A673 (cell line): ENCODE data around the gene CENPF. TPM values are rescaled to one million over a fixed set of nuclear protein-coding genes. Genes with fewer than 3 reads are reported as not detected.

ENCODE experiments used
- BruUV-seq: library from RNA; stranded (reverse); fragments of 400-500 nt; replicated peaks from 2 replicates; lab custom pipeline; 2021; lab: Mats Ljungman, UMichigan
- CTCF ChIA-PET: fragments of 300-600 bp; sonication (Branson Sonifier 250); formaldehyde crosslinking; loops from one replicate; lab custom pipeline; 2022; ENCODE audit warnings: antibody characterized with exemption; lab: Charles Lee
- POLR2A ChIA-PET: fragments of 300-600 bp; sonication (Branson Sonifier 250); formaldehyde crosslinking; loops from one replicate; lab custom pipeline; 2022; ENCODE audit warnings: antibody characterized with exemption; ENCODE audit not compliant: low non-redundant PET; lab: Charles Lee
- DNase-seq: peaks from one replicate; pipeline ENCODE4 v3.0.0-alpha.2; 2015; ENCODE audit warnings: low spot score
- H3K27ac ChIP-seq: fragments of 200-600 bp; sonication (generic); 2 replicates; pipeline ENCODE4 v1.5.1; 2016; ENCODE audit warnings: mixed run types, low read depth, mild to moderate bottlenecking, mixed read lengths, antibody characterized with exemption, low read length; ENCODE audit not compliant: poor library complexity, severe bottlenecking
- H3K27me3 ChIP-seq: fragments of 200-600 bp; sonication (generic); replicated peaks from 2 replicates; pipeline ENCODE4 v1.6.1; 2017; ENCODE audit warnings: mixed run types, low read depth, mild to moderate bottlenecking, mixed read lengths, antibody characterized with exemption, low read length; ENCODE audit not compliant: insufficient read depth, poor library complexity
- H3K36me3 ChIP-seq: fragments of 200-600 bp; sonication (generic); 2 replicates; pipeline ENCODE4 v1.6.1; 2016; ENCODE audit warnings: mixed run types, mild to moderate bottlenecking, mixed read lengths, antibody characterized with exemption, low read length; ENCODE audit not compliant: insufficient read depth, poor library complexity, severe bottlenecking
- H3K4me1 ChIP-seq: fragments of 200-600 bp; sonication (generic); 2 replicates; pipeline ENCODE4 v1.6.1; 2017; ENCODE audit warnings: mixed run types, mild to moderate bottlenecking, mixed read lengths, antibody characterized with exemption, low read length; ENCODE audit not compliant: insufficient read depth, poor library complexity, severe bottlenecking
- H3K4me3 ChIP-seq: fragments of 200-600 bp; sonication (generic); 2 replicates; pipeline ENCODE4 v1.5.1; 2016; ENCODE audit warnings: low read depth, mixed run types, mild to moderate bottlenecking, mixed read lengths, low read length; ENCODE audit not compliant: poor library complexity, severe bottlenecking
- H3K9me3 ChIP-seq: fragments of 200-600 bp; sonication (generic); 2 replicates; pipeline ENCODE4 v1.6.1; 2016; ENCODE audit warnings: mixed run types, low read depth, mild to moderate bottlenecking, mixed read lengths, antibody characterized with exemption, low read length; ENCODE audit not compliant: poor library complexity, severe bottlenecking
- EZH2 ChIP-seq: fragments of 200-600 bp; sonication (generic); IDR thresholded peaks from 2 replicates; pipeline ENCODE4 v1.6.1; 2017; ENCODE audit warnings: borderline replicate concordance, low read depth, mild to moderate bottlenecking, mixed read lengths, antibody characterized with exemption, low read length; ENCODE audit not compliant: poor library complexity, severe bottlenecking
- intact Hi-C: fragments of 100-400 bp; cut with micrococcal nuclease; formaldehyde crosslinking; loops from one replicate; pipeline ENCODE4 v1.10.0; 2022; ENCODE audit not compliant: unreplicated experiment
- total RNA-seq: library from RNA; stranded (reverse); gene quantifications from 2 replicates; pipeline ENCODE4 v1.2.3, GENCODE V29; 2021
- TF ChIP-seq, protein P1 (sequence below): fragments of 300-800, 200-600 bp; sonication (generic); conservative IDR thresholded peaks from 2 replicates; pipeline ENCODE4 v1.5.1; 2017; ENCODE audit warnings: low read depth, mild to moderate bottlenecking, antibody characterized with exemption, low read length, moderate library complexity, mixed read lengths

CENPF gene
- total RNA-seq, 1 experiment from 2014 or later: 273 TPM

DNA sequence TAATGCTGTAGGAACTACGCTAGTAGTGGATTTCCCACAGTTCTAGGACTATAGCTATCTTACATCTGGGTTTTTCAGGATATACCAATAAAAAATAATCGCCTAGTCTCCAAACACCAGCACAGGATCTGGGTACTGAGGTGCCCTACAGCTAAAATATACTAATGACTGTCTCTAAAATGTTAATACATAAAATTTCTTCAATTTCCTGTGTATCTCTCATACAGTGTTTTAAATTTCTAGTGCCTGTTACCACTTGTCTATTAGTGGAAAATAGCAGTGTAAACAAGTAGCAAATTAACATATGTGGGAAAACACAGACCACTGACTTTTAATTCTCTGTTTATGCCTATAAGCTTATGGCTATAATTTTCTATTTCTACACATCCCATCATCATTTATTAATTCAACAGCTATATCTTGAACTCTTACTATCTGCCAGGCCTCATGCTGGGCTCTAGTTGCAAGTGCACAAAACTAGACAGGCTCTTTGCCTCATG is 35.5 kb upstream of the CENPF start:
- H3K27me3 ChIP-seq: no peaks in the 10 kb centered on the region
- no peak overlapping the region for H3K4me3 ChIP-seq
- ChIA-PET POLR2A (no interaction called here), CTCF (no interaction called here)
- intact Hi-C loops: no loop called here
- BruUV-seq: no TSS peak
- H3K36me3 ChIP-seq: no peaks in the 10 kb centered on the region
- no peak overlapping the region for H3K27ac ChIP-seq
- H3K4me1 ChIP-seq: peaks cover 16% of the 10 kb centered on the region
- no peaks in the 10 kb centered on the region for H3K9me3 ChIP-seq
- TF ChIP-seq EZH2: no peak
- TF ChIP-seq, protein P1, sequence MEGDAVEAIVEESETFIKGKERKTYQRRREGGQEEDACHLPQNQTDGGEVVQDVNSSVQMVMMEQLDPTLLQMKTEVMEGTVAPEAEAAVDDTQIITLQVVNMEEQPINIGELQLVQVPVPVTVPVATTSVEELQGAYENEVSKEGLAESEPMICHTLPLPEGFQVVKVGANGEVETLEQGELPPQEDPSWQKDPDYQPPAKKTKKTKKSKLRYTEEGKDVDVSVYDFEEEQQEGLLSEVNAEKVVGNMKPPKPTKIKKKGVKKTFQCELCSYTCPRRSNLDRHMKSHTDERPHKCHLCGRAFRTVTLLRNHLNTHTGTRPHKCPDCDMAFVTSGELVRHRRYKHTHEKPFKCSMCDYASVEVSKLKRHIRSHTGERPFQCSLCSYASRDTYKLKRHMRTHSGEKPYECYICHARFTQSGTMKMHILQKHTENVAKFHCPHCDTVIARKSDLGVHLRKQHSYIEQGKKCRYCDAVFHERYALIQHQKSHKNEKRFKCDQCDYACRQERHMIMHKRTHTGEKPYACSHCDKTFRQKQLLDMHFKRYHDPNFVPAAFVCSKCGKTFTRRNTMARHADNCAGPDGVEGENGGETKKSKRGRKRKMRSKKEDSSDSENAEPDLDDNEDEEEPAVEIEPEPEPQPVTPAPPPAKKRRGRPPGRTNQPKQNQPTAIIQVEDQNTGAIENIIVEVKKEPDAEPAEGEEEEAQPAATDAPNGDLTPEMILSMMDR: no peak
- no peak for DNase-seq

DNA sequence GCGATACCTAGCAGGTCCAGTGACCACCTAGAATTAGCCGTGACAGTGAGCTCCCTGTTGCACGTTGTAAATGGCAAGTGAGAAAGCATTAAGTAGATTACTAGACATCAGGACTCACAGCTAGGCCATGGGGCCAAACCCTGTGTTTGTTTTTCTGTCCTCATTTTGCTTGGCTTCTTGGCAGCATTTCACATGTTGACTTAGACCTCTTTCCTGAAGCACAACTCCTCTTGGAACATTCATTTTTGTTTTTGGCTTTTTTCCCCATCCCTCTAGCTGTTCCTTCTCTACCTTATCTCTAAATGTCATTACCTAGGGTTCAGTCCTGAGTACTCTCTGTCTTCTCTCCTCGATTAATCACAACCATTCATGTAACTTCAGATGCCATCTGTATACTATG is 34.7 kb upstream of the CENPF start:
- intact Hi-C loops: no loop called here
- H3K27me3 ChIP-seq: no peaks in the 10 kb centered on the region

GRCh38 chr1:214569357-214570004 is 33.5 kb upstream of the CENPF start:
- TF ChIP-seq EZH2: no peak
- TF ChIP-seq, protein P1: no peak
- ChIA-PET POLR2A (no interaction called here), CTCF (no interaction called here)
- H3K4me3 ChIP-seq: no peak overlapping the region
- H3K4me1 ChIP-seq: peaks cover 35% of the 10 kb centered on the region
- no peaks in the 10 kb centered on the region for H3K27me3 ChIP-seq
- intact Hi-C loops: no loop called here
- H3K27ac ChIP-seq: no peak overlapping the region
- DNase-seq: no peak
- H3K36me3 ChIP-seq: no peaks in the 10 kb centered on the region
- H3K9me3 ChIP-seq: no peaks in the 10 kb centered on the region
- no TSS peak for BruUV-seq

More for the DNA sequence above, 34.7 kb upstream of the CENPF start:
- BruUV-seq: no TSS peak
- no peaks in the 10 kb centered on the region for H3K9me3 ChIP-seq
- ChIA-PET CTCF (no interaction called here), POLR2A (no interaction called here)
- no peak for DNase-seq
- H3K36me3 ChIP-seq: no peaks in the 10 kb centered on the region
- no peak overlapping the region for H3K4me3 ChIP-seq
- H3K27ac ChIP-seq: no peak overlapping the region
- H3K4me1 ChIP-seq: peaks cover 24% of the 10 kb centered on the region
- TF ChIP-seq, protein P1: no peak
- TF ChIP-seq EZH2: no peak
